Caco-2 (cell line): Measurements from ENCODE around the gene DDX17. TPM values are rescaled to one million over a fixed set of nuclear protein-coding genes. Genes with fewer than 3 reads are reported as not detected.

Experiments used
- BruUV-seq: library from RNA; stranded (reverse); fragments of 400-500 nt; replicated peaks from 2 replicates; lab custom pipeline; 2021; lab: Mats Ljungman, UMichigan
- CTCF ChIA-PET: fragments of 300-600 bp; sonication (Branson Sonifier 250); formaldehyde crosslinking; loops from one replicate; lab custom pipeline; 2022; ENCODE audit warnings: antibody characterized with exemption; lab: Charles Lee
- POLR2A ChIA-PET: fragments of 300-600 bp; sonication (Branson Sonifier 250); formaldehyde crosslinking; loops from one replicate; lab custom pipeline; 2022; ENCODE audit warnings: antibody characterized with exemption; lab: Charles Lee
- DNase-seq, 2 experiments: peaks; one replicate each; pipeline versions ENCODE4 v3.0.0 to v3.0.0-alpha.2; 2020 to 2022
- H3K27me3 ChIP-seq: replicated peaks from 2 replicates; pipeline ENCODE4 v1.6.0; 2011; ENCODE audit warnings: low read length; ENCODE audit not compliant: control insufficient read depth, insufficient read depth
- H3K36me3 ChIP-seq: 2 replicates; pipeline ENCODE4 v1.5.1; 2011; ENCODE audit warnings: low read length; ENCODE audit not compliant: control insufficient read depth, insufficient read depth
- H3K4me1 ChIP-seq: fragments of 250-450 bp; sonication (Bioruptor Pico); 2 replicates; pipeline ENCODE4 v1.5.1; 2020; ENCODE audit warnings: mild to moderate bottlenecking
- H3K4me3 ChIP-seq: 2 replicates; pipeline ENCODE4 v1.5.1; 2011; ENCODE audit warnings: low read depth, mild to moderate bottlenecking, control low read depth, low read length
- H3K9me3 ChIP-seq: fragments of 250-450 bp; sonication (Bioruptor Pico); 2 replicates; pipeline ENCODE4 v1.5.1; 2020; ENCODE audit warnings: mild to moderate bottlenecking, moderate library complexity
- H3K27ac Mint-ChIP-seq: one replicate; pipeline ENCODE4 v1.8.0; 2022; ENCODE audit warnings: mixed read lengths; ENCODE audit not compliant: unreplicated experiment
- H3K27me3 Mint-ChIP-seq: one replicate; pipeline ENCODE4 v1.8.0; 2022; ENCODE audit warnings: mixed read lengths; ENCODE audit not compliant: insufficient read depth, unreplicated experiment
- H3K36me3 Mint-ChIP-seq: one replicate; pipeline ENCODE4 v1.8.0; 2022; ENCODE audit warnings: mild to moderate bottlenecking, mixed read lengths; ENCODE audit not compliant: insufficient read depth, unreplicated experiment
- H3K4me1 Mint-ChIP-seq: one replicate; pipeline ENCODE4 v1.8.0; 2022; ENCODE audit warnings: low read depth, mixed read lengths; ENCODE audit not compliant: unreplicated experiment
- H3K4me3 Mint-ChIP-seq: one replicate; pipeline ENCODE4 v1.8.0; 2022; ENCODE audit warnings: mild to moderate bottlenecking, moderate library complexity, mixed read lengths; ENCODE audit not compliant: unreplicated experiment
- H3K9me3 Mint-ChIP-seq: one replicate; pipeline ENCODE4 v1.8.0; 2022; ENCODE audit warnings: mixed read lengths; ENCODE audit not compliant: unreplicated experiment
- CTCF ChIP-seq, 2 experiments: fragments of 200-600 bp in 1 of 2; IDR thresholded peaks; 1 replicate in 1 of 2; 2 replicates in 1 of 2; pipeline versions ENCODE4 v1.5.1 to v1.8.0; 2011 to 2022; ENCODE audit warnings: antibody characterized with exemption in 1 of 2, control low read depth in 1 of 2, inconsistent platforms in 1 of 2, low read depth in 1 of 2, low read length in 1 of 2, mild to moderate bottlenecking in 1 of 2, moderate library complexity in 1 of 2; ENCODE audit not compliant: insufficient read depth in 1 of 2, severe bottlenecking in 1 of 2, unreplicated experiment in 1 of 2
- intact Hi-C: fragments of 100-400 bp; cut with micrococcal nuclease; formaldehyde crosslinking; loops from one replicate; pipeline ENCODE4 v1.10.0; 2022; ENCODE audit not compliant: unreplicated experiment
- total RNA-seq: library from RNA; stranded (reverse); gene quantifications from 2 replicates; pipeline ENCODE4 v1.2.3, GENCODE V29; 2022

Gene DDX17
- total RNA-seq, 1 experiment from 2014 or later: 367 TPM

GRCh38 chr22:38494498-38494897 is 11.6 kb downstream of the DDX17 start:
- Histone ChIP-seq H3K4me3 (no peak overlapping the region), H3K4me1 (no peaks in the 10 kb centered on the region), H3K27me3 (no peaks in the 10 kb centered on the region), H3K9me3 (no peaks in the 10 kb centered on the region), H3K36me3 (0 out of 2 replicates have a peak, but pooled peaks cover 3% of the 10 kb centered on the region)
- H3K36me3 Mint-ChIP-seq: peaks cover 97% of the 10 kb centered on the region
- TF ChIP-seq CTCF (IDR thresholded peaks at IDR 0.05; ENCODE audit: insufficient read depth in 1 of 2, low read depth in 1 of 2, low read length in 1 of 2, severe bottlenecking in 1 of 2, unreplicated experiment in 1 of 2): no peak
- no peaks in the 10 kb centered on the region for H3K9me3 Mint-ChIP-seq
- H3K4me3 Mint-ChIP-seq: no peak overlapping the region
- no peak for DNase-seq
- H3K27ac Mint-ChIP-seq: no peak overlapping the region
- H3K4me1 Mint-ChIP-seq: no peaks in the 10 kb centered on the region
- POLR2A ChIA-PET: no interaction called here
- CTCF ChIA-PET: no interaction called here
- H3K27me3 Mint-ChIP-seq: no peaks in the 10 kb centered on the region
- no TSS peak for BruUV-seq
- intact Hi-C loops: no loop called here

- ChIA-PET POLR2A (no interaction called here), CTCF (no interaction called here)
- no TSS peak for BruUV-seq
- Histone ChIP-seq H3K4me3 (no peak overlapping the region), H3K9me3 (no peaks in the 10 kb centered on the region), H3K36me3 (0 out of 2 replicates have a peak, but pooled peaks cover 1% of the 10 kb centered on the region), H3K27me3 (no peaks in the 10 kb centered on the region), H3K4me1 (no peaks in the 10 kb centered on the region)
- no peak overlapping the region for H3K27ac Mint-ChIP-seq
- no peak overlapping the region for H3K4me3 Mint-ChIP-seq
- no peak for TF ChIP-seq CTCF (IDR thresholded peaks at IDR 0.05; ENCODE audit: insufficient read depth in 1 of 2, low read depth in 1 of 2, low read length in 1 of 2, severe bottlenecking in 1 of 2, unreplicated experiment in 1 of 2)
- H3K36me3 Mint-ChIP-seq: peaks cover 97% of the 10 kb centered on the region
- DNase-seq: no peak
- H3K4me1 Mint-ChIP-seq: no peaks in the 10 kb centered on the region
- intact Hi-C loops: no loop called here
- no peaks in the 10 kb centered on the region for H3K27me3 Mint-ChIP-seq
- H3K9me3 Mint-ChIP-seq: no peaks in the 10 kb centered on the region
Observed at GRCh38 chr22:38491707-38492348, 14.3 kb downstream of the DDX17 start.

GRCh38 chr22:38490915-38491314 is 15.2 kb downstream of the DDX17 start:
- Mint-ChIP-seq H3K36me3 (peaks cover 97% of the 10 kb centered on the region), H3K27ac (no peak overlapping the region), H3K4me3 (no peak overlapping the region), H3K9me3 (no peaks in the 10 kb centered on the region), H3K27me3 (no peaks in the 10 kb centered on the region), H3K4me1 (no peaks in the 10 kb centered on the region)
- POLR2A ChIA-PET: no interaction called here
- Histone ChIP-seq H3K36me3 (peaks cover 3% of the 10 kb centered on the region; the same call in 1 of the 2 replicates), H3K27me3 (no peaks in the 10 kb centered on the region), H3K4me3 (no peak overlapping the region), H3K4me1 (no peaks in the 10 kb centered on the region), H3K9me3 (no peaks in the 10 kb centered on the region)
- BruUV-seq: no TSS peak
- intact Hi-C loops: no loop called here
- DNase-seq: no peak
- CTCF ChIA-PET: no interaction called here
- TF ChIP-seq CTCF (IDR thresholded peaks at IDR 0.05; ENCODE audit: insufficient read depth in 1 of 2, low read depth in 1 of 2, low read length in 1 of 2, severe bottlenecking in 1 of 2, unreplicated experiment in 1 of 2): no peak
